GM12874 (cell line): ENCODE measurements around the gene CEP135.

ENCODE experiments used
- TF ChIP-seq, protein P1 (sequence below): IDR thresholded peaks from 2 replicates; pipeline ENCODE4 v1.5.1; 2011; ENCODE audit warnings: low read depth, mild to moderate bottlenecking, control low read depth, low read length, moderate library complexity; ENCODE audit not compliant: insufficient read depth

CEP135 gene

DNA sequence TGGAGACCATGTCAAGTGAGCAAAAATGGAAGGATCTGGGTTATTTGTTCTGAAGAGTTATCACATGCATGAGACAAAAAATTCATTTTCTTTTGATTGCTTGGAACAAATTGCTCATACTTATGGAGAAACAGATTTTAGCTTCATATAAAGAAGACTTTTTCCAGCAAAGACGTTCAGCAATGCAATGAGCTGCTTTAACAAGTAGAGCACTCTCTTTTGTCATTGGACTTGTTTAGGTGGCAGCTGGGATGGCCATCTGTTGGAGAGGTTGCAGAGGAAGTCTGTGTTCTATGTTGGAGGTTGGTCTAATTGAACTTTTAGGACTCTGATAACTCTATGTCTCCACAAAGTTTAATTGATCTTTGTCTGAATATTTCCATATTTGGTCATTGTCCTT, 19.9 kb upstream of the CEP135 start:
- TF ChIP-seq, protein P1, sequence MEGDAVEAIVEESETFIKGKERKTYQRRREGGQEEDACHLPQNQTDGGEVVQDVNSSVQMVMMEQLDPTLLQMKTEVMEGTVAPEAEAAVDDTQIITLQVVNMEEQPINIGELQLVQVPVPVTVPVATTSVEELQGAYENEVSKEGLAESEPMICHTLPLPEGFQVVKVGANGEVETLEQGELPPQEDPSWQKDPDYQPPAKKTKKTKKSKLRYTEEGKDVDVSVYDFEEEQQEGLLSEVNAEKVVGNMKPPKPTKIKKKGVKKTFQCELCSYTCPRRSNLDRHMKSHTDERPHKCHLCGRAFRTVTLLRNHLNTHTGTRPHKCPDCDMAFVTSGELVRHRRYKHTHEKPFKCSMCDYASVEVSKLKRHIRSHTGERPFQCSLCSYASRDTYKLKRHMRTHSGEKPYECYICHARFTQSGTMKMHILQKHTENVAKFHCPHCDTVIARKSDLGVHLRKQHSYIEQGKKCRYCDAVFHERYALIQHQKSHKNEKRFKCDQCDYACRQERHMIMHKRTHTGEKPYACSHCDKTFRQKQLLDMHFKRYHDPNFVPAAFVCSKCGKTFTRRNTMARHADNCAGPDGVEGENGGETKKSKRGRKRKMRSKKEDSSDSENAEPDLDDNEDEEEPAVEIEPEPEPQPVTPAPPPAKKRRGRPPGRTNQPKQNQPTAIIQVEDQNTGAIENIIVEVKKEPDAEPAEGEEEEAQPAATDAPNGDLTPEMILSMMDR = no peak

DNA sequence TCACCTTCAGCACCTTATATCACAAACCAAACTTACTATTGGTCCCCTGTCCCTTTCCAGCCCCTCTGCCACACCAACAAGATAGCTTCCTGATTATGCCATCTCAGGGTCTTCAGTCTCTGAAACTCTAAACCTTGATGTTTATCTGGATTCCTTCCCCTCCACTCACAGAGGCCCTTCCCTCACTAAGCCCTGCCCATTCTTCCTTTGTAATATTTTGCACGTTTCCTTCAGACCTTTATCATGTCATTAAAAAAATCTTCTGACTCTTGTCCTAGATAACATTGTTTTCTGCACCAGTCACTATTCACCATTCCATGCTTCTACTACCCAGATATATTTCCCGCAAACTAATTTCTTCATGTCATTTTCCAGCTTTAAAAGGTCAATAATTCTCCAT, 17.7 kb upstream of the CEP135 start:
- TF ChIP-seq, protein P1 = no peak

DNA sequence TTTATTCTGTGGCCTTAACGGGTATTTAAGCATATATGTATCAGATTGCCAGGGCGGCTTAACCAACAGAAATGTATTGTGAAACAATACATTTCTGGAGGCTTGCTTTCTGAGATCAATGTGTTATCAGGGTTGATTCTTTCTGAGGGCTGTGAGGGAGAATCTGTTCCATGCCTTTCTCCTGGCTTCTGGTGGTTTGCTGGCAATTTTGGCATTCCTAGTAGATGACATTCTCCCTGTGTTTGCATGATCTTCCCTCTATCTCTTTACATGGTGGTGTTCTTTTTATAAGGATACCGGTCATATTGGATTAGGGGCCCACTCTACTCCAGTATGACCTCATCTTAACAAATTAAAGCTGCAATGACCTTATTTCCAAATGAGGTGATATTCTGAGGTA, 16.9 kb upstream of the CEP135 start:
- TF ChIP-seq, protein P1 = no peak

DNA sequence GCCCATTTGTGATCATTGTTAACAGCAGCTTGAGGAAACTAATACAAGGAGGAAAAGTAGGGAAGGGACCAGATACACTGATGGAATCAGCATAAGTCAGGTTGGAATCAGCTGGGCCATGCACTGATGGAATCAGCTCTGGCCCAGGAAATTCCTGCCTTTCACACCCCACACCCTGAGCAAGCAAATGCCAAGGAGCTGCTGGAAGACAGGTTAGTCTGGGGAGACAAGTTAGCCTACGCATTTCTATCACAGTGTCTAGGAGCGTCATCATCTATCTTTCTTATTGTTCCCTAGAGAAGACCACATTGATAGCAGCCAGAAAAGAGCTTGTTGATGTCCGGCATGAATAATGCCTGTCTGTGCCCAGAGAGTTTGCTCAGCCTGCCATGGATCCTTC, 16.2 kb upstream of the CEP135 start:
- TF ChIP-seq, protein P1 = no peak

DNA sequence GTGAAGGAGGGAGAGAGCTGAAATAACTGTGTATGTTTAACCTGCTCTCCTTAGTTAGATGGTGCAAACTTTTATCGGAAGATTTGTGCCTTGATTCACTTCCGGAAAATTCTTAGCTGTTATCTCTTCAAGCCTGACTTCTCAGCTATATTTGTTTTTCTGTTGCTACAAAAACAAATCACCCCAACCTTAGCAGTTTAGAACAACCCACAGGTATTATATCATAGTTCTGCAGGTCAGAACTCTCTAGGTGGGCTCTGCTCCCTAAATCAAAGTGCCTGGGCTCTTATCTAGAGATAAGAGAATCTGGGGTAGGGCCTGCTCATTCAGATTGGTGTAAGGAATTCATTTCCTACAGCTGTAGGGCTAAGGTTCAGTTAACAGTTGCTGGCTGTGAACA, 15.1 kb upstream of the CEP135 start:
- TF ChIP-seq, protein P1 = no peak

DNA sequence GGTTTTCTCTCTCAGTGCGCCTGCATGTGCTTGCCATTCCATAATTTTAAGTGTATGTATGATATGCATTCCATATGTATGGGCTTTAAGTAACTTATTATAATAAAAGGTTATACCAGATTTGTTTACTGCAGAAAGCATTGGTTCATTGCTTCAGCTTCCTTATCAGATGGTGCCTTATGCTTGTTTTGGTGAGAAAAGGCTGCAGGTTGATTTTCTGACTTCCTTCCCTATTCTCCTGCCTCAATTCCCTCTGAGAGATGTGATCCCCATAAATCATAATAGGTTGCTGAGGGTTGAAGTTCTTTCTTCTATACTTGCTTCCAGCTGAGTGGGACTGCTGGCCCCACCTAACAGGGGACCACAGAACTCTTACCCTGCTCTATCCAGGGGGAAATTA, 10.3 kb upstream of the CEP135 start:
- TF ChIP-seq, protein P1 = no peak

DNA sequence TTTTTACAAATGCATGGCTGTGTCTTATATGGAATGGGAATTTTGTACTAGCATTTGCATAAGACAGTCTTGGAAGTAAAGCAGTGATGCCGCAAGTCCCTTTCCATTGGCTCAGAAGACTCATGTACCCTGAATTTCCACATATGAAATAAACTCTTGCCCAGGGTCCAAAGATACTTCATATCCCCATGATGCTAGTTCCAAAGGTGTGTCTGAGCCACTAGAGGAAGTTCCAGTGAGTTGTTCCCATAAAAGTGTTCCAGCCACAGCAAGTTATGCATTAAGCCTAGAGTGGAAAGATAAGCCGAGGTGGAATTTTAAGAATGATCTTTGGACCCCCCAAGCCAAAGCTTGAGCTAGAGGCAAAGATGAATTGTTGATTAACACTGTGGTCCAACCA, 9.3 kb upstream of the CEP135 start:
- TF ChIP-seq, protein P1 = no peak
